Fibroblast of lung (primary cell): ENCODE data around the gene ACADVL.

Source experiments
- EZH2 ChIP-seq: IDR thresholded peaks from 2 replicates; pipeline ENCODE4 v1.5.1; 2012; ENCODE audit warnings: low read length, control low read depth, mild to moderate bottlenecking; ENCODE audit errors: missing control alignments
- TF ChIP-seq, protein P1 (sequence below), 2 donors: IDR thresholded peaks in 1 of 2; conservative IDR thresholded peaks in 1 of 2; 1 replicate in 1 of 2; 2 replicates in 1 of 2; pipeline ENCODE4 v1.5.1; 2011 to 2012; ENCODE audit warnings: low read length in 2 of 2, control low read depth in 1 of 2, inconsistent platforms in 1 of 2, low read depth in 1 of 2, mild to moderate bottlenecking in 1 of 2

DNA sequence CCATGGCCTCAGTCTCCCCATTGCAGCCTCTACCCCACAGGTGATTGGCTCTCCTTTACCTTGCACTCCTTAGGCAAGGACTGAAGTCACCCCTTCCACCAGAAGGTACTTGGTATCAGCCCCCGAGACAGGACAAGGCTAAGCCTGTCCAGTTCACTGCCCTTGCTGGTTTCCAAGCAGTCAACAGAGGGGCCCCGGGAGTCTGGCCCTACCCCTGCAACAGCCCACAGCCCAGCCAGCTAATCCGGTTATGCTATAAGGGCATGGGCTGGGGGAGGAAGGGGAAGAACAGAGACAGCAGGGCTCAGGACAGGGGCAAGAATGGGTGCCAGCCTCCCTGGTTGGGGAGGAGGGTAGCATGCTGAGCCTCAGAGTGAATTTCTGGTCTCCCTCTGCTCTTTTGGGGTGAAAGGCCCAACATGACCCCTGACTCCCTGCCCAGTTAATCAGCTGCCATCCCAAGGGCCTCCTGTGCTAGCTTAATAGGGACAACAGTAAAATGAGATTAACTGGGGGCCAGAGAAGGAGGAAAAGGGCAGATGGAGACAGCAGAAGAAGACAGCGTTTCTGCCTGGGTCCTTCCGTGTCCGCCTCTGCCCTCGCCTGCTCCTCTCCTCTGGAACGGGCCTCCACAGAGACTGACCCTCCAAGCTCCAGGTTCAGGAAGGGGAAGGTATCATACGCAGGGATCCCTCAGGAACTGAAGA is 10.8 kb upstream of the ACADVL start:
- TF ChIP-seq, protein P1, sequence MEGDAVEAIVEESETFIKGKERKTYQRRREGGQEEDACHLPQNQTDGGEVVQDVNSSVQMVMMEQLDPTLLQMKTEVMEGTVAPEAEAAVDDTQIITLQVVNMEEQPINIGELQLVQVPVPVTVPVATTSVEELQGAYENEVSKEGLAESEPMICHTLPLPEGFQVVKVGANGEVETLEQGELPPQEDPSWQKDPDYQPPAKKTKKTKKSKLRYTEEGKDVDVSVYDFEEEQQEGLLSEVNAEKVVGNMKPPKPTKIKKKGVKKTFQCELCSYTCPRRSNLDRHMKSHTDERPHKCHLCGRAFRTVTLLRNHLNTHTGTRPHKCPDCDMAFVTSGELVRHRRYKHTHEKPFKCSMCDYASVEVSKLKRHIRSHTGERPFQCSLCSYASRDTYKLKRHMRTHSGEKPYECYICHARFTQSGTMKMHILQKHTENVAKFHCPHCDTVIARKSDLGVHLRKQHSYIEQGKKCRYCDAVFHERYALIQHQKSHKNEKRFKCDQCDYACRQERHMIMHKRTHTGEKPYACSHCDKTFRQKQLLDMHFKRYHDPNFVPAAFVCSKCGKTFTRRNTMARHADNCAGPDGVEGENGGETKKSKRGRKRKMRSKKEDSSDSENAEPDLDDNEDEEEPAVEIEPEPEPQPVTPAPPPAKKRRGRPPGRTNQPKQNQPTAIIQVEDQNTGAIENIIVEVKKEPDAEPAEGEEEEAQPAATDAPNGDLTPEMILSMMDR (conservative IDR thresholded peaks at IDR 0.05 in 1 of 2, IDR thresholded peaks at IDR 0.05 in 1 of 2; ENCODE audit: low read depth in 1 of 2, low read length in 2 of 2), result no peak
- TF ChIP-seq EZH2, result no peak
